NCI-H1417 treated with DMSO at 0.1 percent for 48 hours (cell line): Measurements from ENCODE around the gene UGGT2.
"Not testable (repeated sequence)": the region's sequence is repeated elsewhere in the genome, so short reads cannot be mapped to it uniquely, and the experiment has no call there.

Experiments
- DNase-seq: peaks from one replicate; lab custom pipeline; 2025; lab: John Stamatoyannopoulos, UW

The UGGT2 gene

GRCh38 chr13:95797016-95797415 is 256.2 kb downstream of the UGGT2 start:
- no peak for DNase-seq

- no peak for DNase-seq
These were observed 259.4 kb downstream of the UGGT2 start for GRCh38 chr13:95793781-95794180.

GRCh38 chr13:95793018-95793555 is 260.1 kb downstream of the UGGT2 start:
- DNase-seq = no peak

- no peak for DNase-seq
These were observed 262.0 kb downstream of the UGGT2 start for GRCh38 chr13:95791084-95791722.

- not testable (repeated sequence) for DNase-seq
These were observed 263.9 kb downstream of the UGGT2 start for GRCh38 chr13:95789315-95789714.

GRCh38 chr13:95788100-95788463 is 265.1 kb downstream of the UGGT2 start:
- DNase-seq = no peak

- DNase-seq = no peak
These were observed 265.7 kb downstream of the UGGT2 start for GRCh38 chr13:95787356-95788099.

- no peak for DNase-seq
These were observed 268.3 kb downstream of the UGGT2 start for GRCh38 chr13:95784900-95785290.

GRCh38 chr13:95784161-95784899 is 268.9 kb downstream of the UGGT2 start:
- DNase-seq = no peak

GRCh38 chr13:95783747-95784146 is 269.5 kb downstream of the UGGT2 start:
- no peak for DNase-seq

- not testable (repeated sequence) for DNase-seq
These were observed 271.3 kb downstream of the UGGT2 start for GRCh38 chr13:95781940-95782339.

- DNase-seq = no peak
These were observed 272.2 kb downstream of the UGGT2 start for GRCh38 chr13:95781016-95781415.

GRCh38 chr13:95779522-95779921 is 273.7 kb downstream of the UGGT2 start:
- no peak for DNase-seq

- DNase-seq = no peak
These were observed 281.3 kb downstream of the UGGT2 start for GRCh38 chr13:95771905-95772304.

GRCh38 chr13:95763601-95764000 is 289.6 kb downstream of the UGGT2 start:
- no peak for DNase-seq

GRCh38 chr13:95762626-95763025 is 290.6 kb downstream of the UGGT2 start:
- not testable (repeated sequence) for DNase-seq

GRCh38 chr13:95756072-95756471 is 297.1 kb downstream of the UGGT2 start:
- DNase-seq = no peak

- no peak for DNase-seq
These were observed 299.1 kb downstream of the UGGT2 start for GRCh38 chr13:95754069-95754468.

- no peak for DNase-seq
These were observed 300.5 kb downstream of the UGGT2 start for GRCh38 chr13:95752677-95753076.
